AG04449 (cell line): ENCODE results near the gene LRRC10.

Experiments used
- CTCF ChIA-PET: fragments of 350-600 bp; formaldehyde crosslinking; extraction: SDS; loops from one replicate; lab custom pipeline; 2021; ENCODE audit warnings: antibody characterized with exemption; lab: Yijun Ruan, JAX
- POLR2A ChIA-PET: fragments of 400-600, 350-600 bp; formaldehyde crosslinking; extraction: SDS; loops from one replicate; lab custom pipeline; 2020; ENCODE audit warnings: antibody characterized with exemption, inconsistent platforms; lab: Yijun Ruan, JAX
- DNase-seq: peaks from one replicate; pipeline ENCODE4 v3.0.0-alpha.2; 2010; ENCODE audit warnings: low read depth, low spot score
- H3K4me3 ChIP-seq: 2 replicates; pipeline ENCODE4 v1.5.1; 2011; ENCODE audit warnings: low read depth, mild to moderate bottlenecking, control low read depth, low read length
- CTCF ChIP-seq: IDR thresholded peaks from one replicate; pipeline ENCODE4 v1.5.1; 2011; ENCODE audit warnings: mild to moderate bottlenecking, moderate library complexity, low read length, control low read depth, inconsistent platforms; ENCODE audit not compliant: insufficient read depth; ENCODE audit errors: missing control alignments

Gene LRRC10

GRCh38 chr12:69570545-69571399 lies 39.9 kb downstream of the LRRC10 start:
- POLR2A ChIA-PET = no interaction called here
- peak; percentile 65 for TF ChIP-seq CTCF
- no peak for DNase-seq
- H3K4me3 ChIP-seq = no peak overlapping the region
- CTCF ChIA-PET = interaction anchor here (0.7 to 12.9 kb wide), 30 partner anchors 12 to 415 kb away, joined by 3 to 231 read pairs (median 4); partner anchors contain the start of genes CCT2 and FRS2

GRCh38 chr12:69570000-69570516 lies 40.6 kb downstream of the LRRC10 start:
- DNase-seq = peak; percentile 41
- TF ChIP-seq CTCF = no peak
- CTCF ChIA-PET = interaction anchor here (1.2 to 12.9 kb wide), 25 partner anchors 12 to 414 kb away, joined by 3 to 231 read pairs (median 5); partner anchors contain the start of genes CCT2 and FRS2
- H3K4me3 ChIP-seq = no peak overlapping the region
- POLR2A ChIA-PET = interaction anchor here (0.9 to 1.1 kb wide), 2 partner anchors 15 to 36 kb away, joined by 3 to 5 read pairs; partner anchors contain the start of gene CCT2

GRCh38 chr12:69569236-69569635 lies 41.5 kb downstream of the LRRC10 start:
- ChIA-PET POLR2A (interaction anchor here (0.9 to 1.1 kb wide), 2 partner anchors 16 to 35 kb away, joined by 3 to 5 read pairs; partner anchors contain the start of gene CCT2), CTCF (interaction anchor here (1.1 to 12.9 kb wide), 12 partner anchors 11 to 212 kb away, joined by 3 to 231 read pairs (median 11); partner anchors contain the start of genes CCT2 and FRS2)
- no peak for DNase-seq
- no peak overlapping the region for H3K4me3 ChIP-seq
- no peak for TF ChIP-seq CTCF

- TF ChIP-seq CTCF = no peak
- CTCF ChIA-PET = interaction anchor here (1.0 to 12.9 kb wide), 7 partner anchors 9 to 276 kb away, joined by 4 to 231 read pairs (median 6); no protein-coding TSS in a partner anchor
Observed at GRCh38 chr12:69566603-69567002, 44.1 kb downstream of the LRRC10 start.

GRCh38 chr12:69563166-69563762 lies 47.4 kb downstream of the LRRC10 start:
- POLR2A ChIA-PET = no interaction called here
- no peak for TF ChIP-seq CTCF
- no peak for DNase-seq
- CTCF ChIA-PET = interaction anchor here (1.4 to 12.9 kb wide), 4 partner anchors 8 to 174 kb away, joined by 3 to 231 read pairs (median 41); no protein-coding TSS in a partner anchor
- H3K4me3 ChIP-seq = no peak overlapping the region

More at GRCh38 chr12:69566603-69567002, 44.1 kb downstream of the LRRC10 start:
- POLR2A ChIA-PET = interaction anchor here (2.2 kb wide), 1 partner anchor 11 kb away, joined by 9 read pairs; no protein-coding TSS in a partner anchor
- no peak for DNase-seq
- H3K4me3 ChIP-seq = no peak overlapping the region
